GM19035 (cell line): Measurements from ENCODE around the gene KY.

Experiments used
- ATAC-seq: cut with Tn5 transposase; IDR thresholded peaks from one replicate; pipeline ENCODE4 v1.9.1; 2021; ENCODE audit not compliant: unreplicated experiment

The KY gene

GRCh38 chr3:134672571-134672970, 21.7 kb upstream of the KY start:
- no peak for ATAC-seq

GRCh38 chr3:134667956-134668355, 17.1 kb upstream of the KY start:
- no peak for ATAC-seq

GRCh38 chr3:134667406-134667805, 16.6 kb upstream of the KY start:
- ATAC-seq = no peak

DNA sequence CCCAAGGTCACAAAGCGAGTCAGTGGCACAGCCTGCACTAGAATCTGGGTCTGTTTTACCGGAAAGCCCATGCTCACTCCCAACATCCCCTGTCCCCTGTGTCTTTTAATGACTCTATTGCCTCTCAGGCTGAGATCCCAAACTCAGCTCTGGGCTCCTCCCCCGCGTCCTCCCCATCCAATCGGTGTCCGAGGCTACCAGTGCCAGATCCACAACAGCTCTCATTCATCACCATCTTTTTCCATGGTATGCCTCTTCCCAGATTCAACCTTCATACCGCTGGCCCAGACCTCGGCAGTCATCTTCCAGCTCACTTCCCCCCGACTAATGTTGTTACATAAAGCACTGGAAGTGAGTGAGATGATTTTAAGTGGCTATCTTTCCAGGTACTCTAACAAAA, 16.1 kb upstream of the KY start:
- ATAC-seq = no peak

- no peak for ATAC-seq
Measured at GRCh38 chr3:134666466-134666865, 15.6 kb upstream of the KY start.

DNA sequence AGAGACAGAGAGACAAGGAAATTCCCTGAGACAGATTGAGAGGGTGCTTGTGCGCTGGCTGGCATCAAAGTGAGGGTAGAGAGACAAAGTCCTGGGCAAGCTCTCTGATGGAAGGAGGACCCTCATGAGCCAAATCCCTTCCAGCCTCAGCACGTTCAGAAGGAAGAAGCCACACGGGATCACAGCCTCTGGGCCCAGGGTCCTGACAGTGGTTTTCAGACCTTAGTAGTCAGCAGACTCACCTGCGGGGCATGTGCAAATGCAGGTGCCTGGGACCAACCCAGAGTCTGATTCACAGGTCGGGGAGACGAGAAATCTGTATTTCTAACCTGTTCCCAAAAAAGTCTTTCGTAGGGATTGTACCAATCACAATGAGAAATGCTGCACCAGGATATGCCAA, 15.2 kb upstream of the KY start:
- no peak for ATAC-seq

DNA sequence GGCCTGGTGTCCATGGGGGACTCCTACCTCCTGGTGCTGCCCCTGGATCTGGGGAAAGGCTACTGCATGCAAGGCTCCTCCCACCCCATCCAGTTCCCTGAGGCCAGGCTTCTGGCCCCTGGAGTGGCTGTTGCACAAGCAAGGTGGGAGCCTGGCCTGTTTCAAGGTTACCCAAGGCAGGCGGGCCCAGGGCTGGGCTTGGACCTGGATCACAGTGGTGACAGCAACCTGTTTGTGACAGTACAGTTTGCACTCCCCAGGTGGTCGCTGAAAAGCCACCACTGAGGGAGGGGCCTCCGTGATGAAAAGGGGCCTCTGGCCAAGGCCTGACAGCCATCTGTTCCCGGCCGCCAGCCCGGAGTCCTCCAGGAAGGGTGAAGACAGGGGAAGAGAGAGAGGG, 14.4 kb upstream of the KY start:
- ATAC-seq = no peak

DNA sequence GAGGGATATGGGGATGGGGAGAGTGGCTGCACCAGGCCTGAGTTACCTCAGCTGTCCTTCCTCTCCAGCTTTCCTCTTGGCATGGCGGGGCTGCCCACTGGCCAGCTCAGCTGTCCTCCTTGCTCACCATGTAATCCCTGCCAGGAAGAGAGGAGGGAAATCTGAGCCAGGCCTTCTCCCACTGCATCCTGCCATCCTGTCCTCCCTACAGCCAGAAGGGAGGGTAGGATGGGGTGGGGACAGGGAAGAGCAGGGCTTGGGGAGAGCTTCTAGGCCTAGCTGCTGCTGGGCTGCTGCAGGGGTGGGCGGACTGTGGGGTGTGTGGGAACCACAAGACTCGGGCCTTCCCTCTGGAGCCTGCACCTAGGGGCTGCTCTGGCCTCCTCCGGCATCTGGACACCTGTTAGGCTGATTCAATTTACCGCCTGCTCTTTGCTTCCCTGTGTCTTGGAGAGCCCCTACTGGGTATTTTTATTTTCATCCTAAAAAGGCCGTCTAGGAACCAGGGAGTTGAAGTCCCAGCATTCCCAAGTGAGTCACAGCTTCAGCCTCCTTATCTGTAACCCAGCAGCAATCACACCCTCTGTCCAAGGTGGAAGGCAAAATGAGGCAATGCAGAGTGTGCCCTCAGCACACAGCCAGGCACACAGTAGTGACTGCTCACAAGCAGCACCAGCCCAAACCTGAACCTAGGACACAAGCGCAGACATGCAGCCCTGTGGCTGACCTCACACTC, 13.1 kb upstream of the KY start:
- ATAC-seq = no peak

DNA sequence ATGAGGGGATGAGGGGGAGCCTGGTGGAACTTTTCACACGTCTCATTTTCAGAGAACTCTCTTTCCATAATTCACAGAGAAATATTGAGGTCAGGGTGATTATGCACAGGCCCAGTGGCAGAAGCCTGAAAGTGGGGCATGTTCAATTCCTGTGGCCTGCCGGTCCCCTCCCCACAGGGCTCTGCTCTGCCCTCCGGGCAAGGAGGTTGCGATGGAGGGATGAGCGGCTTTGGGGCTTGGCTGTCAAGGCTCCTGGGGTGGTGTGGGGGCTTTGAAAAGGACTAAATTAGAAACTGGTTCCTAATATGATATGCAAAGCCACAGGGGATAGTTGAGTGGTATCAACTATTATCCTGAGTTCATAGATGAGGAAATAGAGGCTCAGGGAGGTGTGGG, 9.2 kb upstream of the KY start:
- no peak for ATAC-seq

- no peak for ATAC-seq
Measured at GRCh38 chr3:134659391-134660045, 8.7 kb upstream of the KY start.

GRCh38 chr3:134658555-134658954, 7.7 kb upstream of the KY start:
- ATAC-seq = no peak

- no peak for ATAC-seq
Measured at GRCh38 chr3:134656211-134656800, 5.5 kb upstream of the KY start.

DNA sequence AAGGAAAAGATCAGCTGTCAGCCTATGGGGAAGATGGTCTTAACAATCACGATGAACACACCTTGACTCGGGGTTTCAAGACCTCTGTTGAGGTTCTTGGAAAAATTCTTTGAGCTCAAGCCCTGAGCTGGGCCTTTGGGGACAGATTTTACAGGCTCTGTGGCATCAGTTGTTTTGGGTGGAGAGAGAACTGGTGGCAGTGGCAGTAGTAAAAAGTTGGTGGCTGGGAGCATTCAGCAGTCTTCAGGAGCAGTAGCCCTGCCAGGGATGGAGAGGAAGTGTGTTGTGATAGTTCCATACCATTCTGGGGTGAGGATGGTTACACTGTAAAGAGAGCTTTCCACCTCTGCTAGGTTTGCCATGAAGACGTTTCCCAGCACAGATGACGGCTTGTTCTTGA, 4.9 kb upstream of the KY start:
- no peak for ATAC-seq

GRCh38 chr3:134654031-134654430, 3.2 kb upstream of the KY start:
- ATAC-seq = no peak

- ATAC-seq = no peak
Measured at GRCh38 chr3:134652886-134653630, 2.2 kb upstream of the KY start.

DNA sequence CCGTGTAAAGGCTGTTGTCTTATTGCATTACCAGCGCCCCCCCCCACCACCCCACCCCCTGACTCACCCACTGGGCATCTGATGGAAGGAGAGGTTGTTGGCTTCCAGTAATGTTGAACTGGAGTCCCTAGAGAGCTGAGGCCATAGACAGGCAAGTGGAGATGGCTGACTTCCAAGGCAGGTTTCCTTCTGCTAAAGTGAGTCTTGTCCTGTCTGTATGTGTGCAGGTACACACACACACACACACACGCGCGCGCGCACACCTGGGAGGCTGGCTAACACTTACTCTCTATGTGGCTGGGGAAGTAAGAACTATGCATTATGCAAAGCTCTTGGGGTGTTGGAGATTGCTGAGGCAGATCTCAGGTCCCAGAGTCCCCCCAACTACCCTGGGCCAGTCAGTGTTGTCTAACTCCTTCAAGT, 1.6 kb upstream of the KY start:
- no peak for ATAC-seq

GRCh38 chr3:134651347-134652041, 672 bp upstream of the KY start:
- ATAC-seq = no peak

DNA sequence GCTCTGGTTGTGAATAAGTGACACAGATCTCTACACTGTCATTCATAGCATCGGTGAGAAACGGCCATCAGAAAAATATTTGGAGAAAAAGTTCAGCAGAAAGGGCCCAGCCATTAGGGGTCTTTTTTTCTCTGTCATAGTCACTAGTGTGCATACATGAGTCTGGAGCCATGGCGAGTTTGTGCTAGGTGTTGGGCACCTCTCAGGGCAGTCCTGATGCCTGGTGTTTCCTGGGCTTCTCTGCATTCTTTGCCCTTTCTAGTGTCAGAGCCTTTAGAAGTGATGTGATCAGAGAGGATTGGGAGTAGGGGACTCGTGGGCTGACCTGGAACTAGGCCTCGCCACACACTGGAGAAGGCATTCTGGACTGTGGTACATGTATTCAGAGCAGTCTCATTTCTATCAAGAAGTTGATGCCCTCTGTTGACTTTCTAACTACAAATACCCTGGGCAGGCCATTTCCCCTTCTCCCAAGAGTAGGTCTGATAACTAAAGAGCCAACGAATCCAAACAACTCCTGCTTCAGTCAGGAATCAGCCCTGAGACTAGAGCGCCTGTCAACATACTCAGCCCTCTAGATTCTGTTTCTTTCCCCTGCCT, 1.6 kb downstream of the KY start:
- ATAC-seq = no peak

- ATAC-seq = no peak
Measured at GRCh38 chr3:134647902-134648760, 2.7 kb downstream of the KY start.

DNA sequence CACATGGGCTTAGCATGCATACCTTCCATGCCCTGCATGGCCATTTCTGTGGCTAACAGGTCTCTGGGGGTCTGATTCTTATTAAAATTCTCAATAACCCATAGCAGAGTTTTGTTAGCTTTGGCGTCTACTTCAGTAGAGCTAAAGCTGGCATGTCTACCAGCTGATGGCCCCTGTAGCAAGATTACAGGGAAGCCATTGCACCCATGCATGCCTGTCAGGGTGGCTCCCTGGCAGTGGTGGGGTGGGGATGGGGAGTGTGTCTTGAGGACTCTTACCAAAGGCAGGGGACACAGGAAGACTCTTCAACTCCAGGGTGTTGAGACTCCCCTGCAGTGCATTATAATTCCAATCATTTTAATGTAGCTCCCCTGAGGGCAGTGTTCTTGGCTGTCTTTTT, 4.7 kb downstream of the KY start:
- no peak for ATAC-seq
